Measurements from ENCODE around the gene PIAS4. TPM values are rescaled to one million over a fixed set of nuclear protein-coding genes. Genes with fewer than 3 reads are reported as not detected.
A peak's percentile ranks its signal among the peaks of the same experiment; 100 is the strongest.

The PIAS4 gene
- total RNA-seq, 1 donor from 2014 or later = 26.0 TPM

GRCh38 chr19:3975144-3975543, 32.4 kb upstream of the PIAS4 start:
- Histone ChIP-seq H3K4me1 (ENCODE audit: insufficient read depth, low read length) (peaks cover 23% of the 10 kb centered on the region), H3K27me3 (ENCODE audit: insufficient read depth, low read length) (no peaks in the 10 kb centered on the region), H2AFZ (ENCODE audit: low read depth, low read length) (no peak overlapping the region), H3K36me3 (ENCODE audit: insufficient read depth, low read length) (peaks cover 45% of the 10 kb centered on the region), H4K20me1 (ENCODE audit: insufficient read depth, low read length) (peaks cover 73% of the 10 kb centered on the region), H3K79me2 (ENCODE audit: insufficient read depth, low read length) (peaks cover 58% of the 10 kb centered on the region), H3K27ac (ENCODE audit: low read depth, low read length) (no peak overlapping the region), H3K9me3 (ENCODE audit: insufficient read depth, low read depth, low read length) (no peaks in the 10 kb centered on the region), H3K4me2 (ENCODE audit: low read length) (no peak overlapping the region), H3K9ac (ENCODE audit: low read length) (no peak overlapping the region), H3K4me3 (ENCODE audit: insufficient read depth, low read depth, low read length) (no peak overlapping the region)
- Mint-ChIP-seq H3K4me3 (ENCODE audit: unreplicated experiment) (no peak overlapping the region), H3K4me1 (ENCODE audit: low read depth, unreplicated experiment) (peaks cover 22% of the 10 kb centered on the region), H3K9me3 (ENCODE audit: unreplicated experiment) (no peaks in the 10 kb centered on the region), H3K27ac (ENCODE audit: unreplicated experiment) (peak overlapping the region; percentile 87), H3K27me3 (ENCODE audit: low read depth, unreplicated experiment) (no peaks in the 10 kb centered on the region), H3K36me3 (ENCODE audit: low read depth, unreplicated experiment) (peaks cover 15% of the 10 kb centered on the region)
- TF ChIP-seq CTCF (IDR thresholded peaks at IDR 0.05; ENCODE audit: insufficient read depth, low read depth, low read length) (no peak), EZH2 (IDR thresholded peaks at IDR 0.05; ENCODE audit: insufficient read depth, low read length) (no peak)
- DNase-seq (ENCODE audit: low read depth) = no peak
- no peak for FAIRE-seq

GRCh38 chr19:3975637-3976087, 31.9 kb upstream of the PIAS4 start:
- Mint-ChIP-seq H3K4me3 (ENCODE audit: unreplicated experiment) (no peak overlapping the region), H3K4me1 (ENCODE audit: low read depth, unreplicated experiment) (peaks cover 22% of the 10 kb centered on the region), H3K27me3 (ENCODE audit: low read depth, unreplicated experiment) (no peaks in the 10 kb centered on the region), H3K27ac (ENCODE audit: unreplicated experiment) (peak overlapping the region; percentile 87), H3K9me3 (ENCODE audit: unreplicated experiment) (no peaks in the 10 kb centered on the region), H3K36me3 (ENCODE audit: low read depth, unreplicated experiment) (peaks cover 14% of the 10 kb centered on the region)
- H3K4me1 ChIP-seq (ENCODE audit: insufficient read depth, low read length) = peaks cover 23% of the 10 kb centered on the region
- H3K9ac ChIP-seq (ENCODE audit: low read length) = no peak overlapping the region
- no peaks in the 10 kb centered on the region for H3K9me3 ChIP-seq (ENCODE audit: insufficient read depth, low read depth, low read length)
- TF ChIP-seq EZH2 (IDR thresholded peaks at IDR 0.05; ENCODE audit: insufficient read depth, low read length) (no peak), CTCF (IDR thresholded peaks at IDR 0.05; ENCODE audit: insufficient read depth, low read depth, low read length) (no peak)
- no peaks in the 10 kb centered on the region for H3K27me3 ChIP-seq (ENCODE audit: insufficient read depth, low read length)
- no peak overlapping the region for H3K4me3 ChIP-seq (ENCODE audit: insufficient read depth, low read depth, low read length)
- H3K36me3 ChIP-seq (ENCODE audit: insufficient read depth, low read length) = peaks cover 50% of the 10 kb centered on the region
- peaks cover 73% of the 10 kb centered on the region for H4K20me1 ChIP-seq (ENCODE audit: insufficient read depth, low read length)
- no peak overlapping the region for H3K4me2 ChIP-seq (ENCODE audit: low read length)
- no peak for DNase-seq (ENCODE audit: low read depth)
- H3K27ac ChIP-seq (ENCODE audit: low read depth, low read length) = no peak overlapping the region
- no peak for FAIRE-seq
- no peak overlapping the region for H2AFZ ChIP-seq (ENCODE audit: low read depth, low read length)
- H3K79me2 ChIP-seq (ENCODE audit: insufficient read depth, low read length) = peaks cover 58% of the 10 kb centered on the region

- Mint-ChIP-seq H3K9me3 (ENCODE audit: unreplicated experiment) (no peaks in the 10 kb centered on the region), H3K27ac (ENCODE audit: unreplicated experiment) (peak overlapping the region; percentile 87), H3K27me3 (ENCODE audit: low read depth, unreplicated experiment) (no peaks in the 10 kb centered on the region), H3K4me1 (ENCODE audit: low read depth, unreplicated experiment) (peaks cover 29% of the 10 kb centered on the region), H3K36me3 (ENCODE audit: low read depth, unreplicated experiment) (peaks cover 16% of the 10 kb centered on the region), H3K4me3 (ENCODE audit: unreplicated experiment) (peak overlapping the region; percentile 57)
- peaks cover 66% of the 10 kb centered on the region for H3K79me2 ChIP-seq (ENCODE audit: insufficient read depth, low read length)
- FAIRE-seq (no peak), DNase-seq (ENCODE audit: low read depth) (no peak)
- H3K27me3 ChIP-seq (ENCODE audit: insufficient read depth, low read length) = no peaks in the 10 kb centered on the region
- H3K4me2 ChIP-seq (ENCODE audit: low read length) = peak overlapping the region; percentile 17
- H3K36me3 ChIP-seq (ENCODE audit: insufficient read depth, low read length) = peaks cover 60% of the 10 kb centered on the region
- H3K9ac ChIP-seq (ENCODE audit: low read length) = peak overlapping the region; percentile 32
- H3K4me1 ChIP-seq (ENCODE audit: insufficient read depth, low read length) = peaks cover 26% of the 10 kb centered on the region
- H4K20me1 ChIP-seq (ENCODE audit: insufficient read depth, low read length) = peaks cover 78% of the 10 kb centered on the region
- no peak for TF ChIP-seq CTCF (IDR thresholded peaks at IDR 0.05; ENCODE audit: insufficient read depth, low read depth, low read length)
- TF ChIP-seq EZH2 (IDR thresholded peaks at IDR 0.05; ENCODE audit: insufficient read depth, low read length) = no peak
- H2AFZ ChIP-seq (ENCODE audit: low read depth, low read length) = no peak overlapping the region
- peak overlapping the region; percentile 10 for H3K27ac ChIP-seq (ENCODE audit: low read depth, low read length)
- peak overlapping the region; percentile 9 for H3K4me3 ChIP-seq (ENCODE audit: insufficient read depth, low read depth, low read length)
- H3K9me3 ChIP-seq (ENCODE audit: insufficient read depth, low read depth, low read length) = no peaks in the 10 kb centered on the region
Observed at GRCh38 chr19:3976495-3977241, 30.9 kb upstream of the PIAS4 start.

Measured in astrocyte (in vitro differentiated cells and primary cell).